Measurements from ENCODE around the gene EEFSEC. TPM values are rescaled to one million over a fixed set of nuclear protein-coding genes. Genes with fewer than 3 reads are reported as not detected.

The EEFSEC gene
- total RNA-seq, 4 donors from 2014 or later = 9.1 to 17.4 (median 15.8) TPM

DNA sequence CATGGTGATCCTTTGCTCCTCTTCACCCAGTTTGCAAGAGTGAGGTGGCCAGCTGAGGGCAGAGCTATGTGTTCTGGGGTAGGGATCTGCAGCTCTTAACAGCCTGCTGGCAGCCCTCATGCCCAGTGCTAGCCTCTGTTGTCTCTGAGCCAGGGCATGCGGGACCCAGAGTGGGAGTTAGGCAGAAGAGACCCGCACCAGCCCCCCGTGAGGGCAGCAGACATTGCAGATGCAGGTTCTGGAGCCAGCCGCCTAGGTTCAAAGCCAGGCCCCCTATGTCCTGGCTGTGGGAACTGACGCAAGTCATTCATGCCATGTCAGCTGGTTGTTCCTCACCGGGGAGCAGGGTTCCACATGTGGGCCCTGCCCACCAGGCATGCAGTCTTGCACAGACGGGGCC is 238.7 kb downstream of the EEFSEC start:
- Histone ChIP-seq H3K4me3 (no peak overlapping the region), H3K4me1 (peaks cover 8 to 12% (median 12%) of the 10 kb centered on the region in 4 donors), H3K27ac (replicated peaks in 1 of 4) (no peak overlapping the region), H3K36me3 (peaks cover 0 to 5% (median 0%) of the 10 kb centered on the region in 4 donors), H3K9me3 (no peaks in the 10 kb centered on the region), H3K27me3 (no peaks in the 10 kb centered on the region)
- DNase-seq (ENCODE audit: extremely low spot score) = no peak
- TF ChIP-seq POLR2A (IDR thresholded peaks at IDR 0.05; ENCODE audit: low read depth) = no peak
- no peak for TF ChIP-seq POLR2AphosphoS5 (IDR thresholded peaks at IDR 0.05)
- TF ChIP-seq EP300 (IDR thresholded peaks at IDR 0.05) = no peak
- TF ChIP-seq, protein P1, sequence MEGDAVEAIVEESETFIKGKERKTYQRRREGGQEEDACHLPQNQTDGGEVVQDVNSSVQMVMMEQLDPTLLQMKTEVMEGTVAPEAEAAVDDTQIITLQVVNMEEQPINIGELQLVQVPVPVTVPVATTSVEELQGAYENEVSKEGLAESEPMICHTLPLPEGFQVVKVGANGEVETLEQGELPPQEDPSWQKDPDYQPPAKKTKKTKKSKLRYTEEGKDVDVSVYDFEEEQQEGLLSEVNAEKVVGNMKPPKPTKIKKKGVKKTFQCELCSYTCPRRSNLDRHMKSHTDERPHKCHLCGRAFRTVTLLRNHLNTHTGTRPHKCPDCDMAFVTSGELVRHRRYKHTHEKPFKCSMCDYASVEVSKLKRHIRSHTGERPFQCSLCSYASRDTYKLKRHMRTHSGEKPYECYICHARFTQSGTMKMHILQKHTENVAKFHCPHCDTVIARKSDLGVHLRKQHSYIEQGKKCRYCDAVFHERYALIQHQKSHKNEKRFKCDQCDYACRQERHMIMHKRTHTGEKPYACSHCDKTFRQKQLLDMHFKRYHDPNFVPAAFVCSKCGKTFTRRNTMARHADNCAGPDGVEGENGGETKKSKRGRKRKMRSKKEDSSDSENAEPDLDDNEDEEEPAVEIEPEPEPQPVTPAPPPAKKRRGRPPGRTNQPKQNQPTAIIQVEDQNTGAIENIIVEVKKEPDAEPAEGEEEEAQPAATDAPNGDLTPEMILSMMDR (IDR thresholded peaks at IDR 0.05) = no peak
- intact Hi-C loops (cut with DNase I) = no loop called here
- no CpG with 5 or more reads among the region's 7 CpGs for WGBS

DNA sequence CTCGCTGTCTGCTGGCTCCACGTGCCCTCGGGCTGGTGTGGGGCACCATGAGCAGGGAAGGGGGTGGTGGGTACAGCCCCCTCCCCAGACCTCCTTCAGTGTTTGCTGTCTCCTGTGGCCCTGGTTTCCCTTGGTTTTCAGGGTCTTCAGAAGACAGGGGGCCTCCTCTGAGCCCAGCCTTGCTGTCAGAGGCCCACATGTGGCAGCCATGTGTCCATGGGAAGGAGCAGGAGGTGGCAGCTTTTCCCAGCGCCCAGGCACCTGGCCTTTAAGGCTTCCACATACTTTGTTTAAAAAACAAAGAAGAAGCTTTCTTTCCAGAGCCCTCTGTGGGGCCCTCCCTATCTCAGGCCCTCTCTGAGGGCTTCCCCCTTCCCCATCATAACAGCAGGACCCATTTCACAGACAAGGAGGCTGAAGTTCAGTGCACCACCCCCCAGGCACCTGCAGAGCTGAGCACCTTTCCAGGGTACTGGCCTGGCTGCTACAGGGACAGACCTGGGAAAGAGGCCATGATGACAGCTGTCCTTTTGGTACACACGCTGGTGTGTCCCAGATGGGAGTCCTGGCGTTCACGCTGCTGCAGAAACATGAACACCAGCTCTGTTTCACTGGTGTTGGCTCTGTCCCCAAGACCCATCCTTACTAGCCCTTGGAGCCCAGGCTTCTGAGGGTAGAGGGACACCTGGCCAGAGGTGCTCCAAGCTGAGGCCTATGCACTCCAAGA is 239.7 kb downstream of the EEFSEC start:
- Histone ChIP-seq H3K27me3 (no peaks in the 10 kb centered on the region), H3K4me3 (no peak overlapping the region), H3K36me3 (peaks cover 0 to 5% (median 0%) of the 10 kb centered on the region in 4 donors), H3K4me1 (peaks cover 8 to 12% (median 12%) of the 10 kb centered on the region in 4 donors), H3K9me3 (no peaks in the 10 kb centered on the region), H3K27ac (replicated peaks in 1 of 4) (no peak overlapping the region)
- 86% methylated on average over 4 of the region's 7 CpGs for WGBS
- TF ChIP-seq, protein P1 (IDR thresholded peaks at IDR 0.05) = no peak
- no peak for TF ChIP-seq EP300 (IDR thresholded peaks at IDR 0.05)
- no peak for TF ChIP-seq POLR2A (IDR thresholded peaks at IDR 0.05; ENCODE audit: low read depth)
- no peak for TF ChIP-seq POLR2AphosphoS5 (IDR thresholded peaks at IDR 0.05)
- no peak for DNase-seq (ENCODE audit: extremely low spot score)
- intact Hi-C loops (cut with DNase I) = no loop called here

DNA sequence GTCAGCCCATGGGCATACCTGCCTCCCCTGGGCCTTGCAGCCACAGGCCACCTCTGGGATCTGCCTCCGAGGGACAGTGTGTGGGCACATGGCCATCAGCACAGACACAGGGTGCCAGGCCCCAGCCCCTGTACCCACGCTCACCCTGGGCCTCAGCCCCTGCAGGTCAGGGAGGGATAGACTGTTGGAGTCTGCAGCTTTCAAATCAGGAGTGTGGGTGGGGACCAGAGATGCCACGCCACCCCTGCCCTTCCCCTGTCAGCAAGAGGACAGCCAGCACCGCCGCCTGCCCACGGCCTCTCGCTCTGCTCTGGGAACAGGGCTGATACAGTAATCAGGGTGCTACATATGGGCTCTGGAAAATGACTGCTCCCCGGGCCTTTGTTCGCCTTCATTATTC is 240.8 kb downstream of the EEFSEC start:
- WGBS = 98% methylated on average over 6 of the region's 9 CpGs
- intact Hi-C loops (cut with DNase I) = no loop called here
- Histone ChIP-seq H3K9me3 (no peaks in the 10 kb centered on the region), H3K27ac (replicated peaks in 1 of 4) (no peak overlapping the region), H3K36me3 (peaks cover 0 to 5% (median 0%) of the 10 kb centered on the region in 4 donors), H3K27me3 (no peaks in the 10 kb centered on the region), H3K4me3 (no peak overlapping the region), H3K4me1 (peaks cover 8 to 18% (median 12%) of the 10 kb centered on the region in 4 donors)
- DNase-seq (ENCODE audit: extremely low spot score) = no peak
- TF ChIP-seq POLR2A (IDR thresholded peaks at IDR 0.05; ENCODE audit: low read depth) (no peak), POLR2AphosphoS5 (IDR thresholded peaks at IDR 0.05) (no peak), EP300 (IDR thresholded peaks at IDR 0.05) (no peak)
- TF ChIP-seq, protein P1 (IDR thresholded peaks at IDR 0.05) = no peak

- peaks cover 8 to 18% (median 12%) of the 10 kb centered on the region in 4 donors for H3K4me1 ChIP-seq
- 100% methylated on average over 1 of the region's 6 CpGs for WGBS
- no peaks in the 10 kb centered on the region for H3K9me3 ChIP-seq
- TF ChIP-seq, protein P1 (IDR thresholded peaks at IDR 0.05) = no peak
- TF ChIP-seq POLR2AphosphoS5 (IDR thresholded peaks at IDR 0.05) (no peak), POLR2A (IDR thresholded peaks at IDR 0.05; ENCODE audit: low read depth) (no peak)
- peaks cover 0 to 5% (median 0%) of the 10 kb centered on the region in 4 donors for H3K36me3 ChIP-seq
- H3K27me3 ChIP-seq = no peaks in the 10 kb centered on the region
- no peak for DNase-seq (ENCODE audit: extremely low spot score)
- intact Hi-C loops (cut with DNase I) = no loop called here
- H3K4me3 ChIP-seq = no peak overlapping the region
- no peak overlapping the region for H3K27ac ChIP-seq (replicated peaks in 1 of 4)
Measured at GRCh38 chr3:128395046-128395445, 241.8 kb downstream of the EEFSEC start.
